ENCODE data around the gene ABCF3. TPM values are rescaled to one million over a fixed set of nuclear protein-coding genes. Genes with fewer than 3 reads are reported as not detected.

The ABCF3 gene
- total and polyA plus RNA-seq, 2 experiments from 2014 or later: 33.1 to 62.7 TPM

GRCh38 chr3:184211718-184212117 lies 25.7 kb downstream of the ABCF3 start:
- no peak for TF ChIP-seq EZH2 (IDR thresholded peaks at IDR 0.05; ENCODE audit: borderline replicate concordance)
- TF ChIP-seq EZH2phosphoT487 (IDR thresholded peaks at IDR 0.05; ENCODE audit: low read depth, severe bottlenecking, unreplicated experiment): no peak
- TF ChIP-seq CTCF (IDR thresholded peaks at IDR 0.05; ENCODE audit: poor library complexity): no peak
- Histone ChIP-seq H3K4me1 (ENCODE audit: insufficient read depth) (no peaks in the 10 kb centered on the region), H3K79me2 (no peaks in the 10 kb centered on the region), H3K36me3 (replicated peaks; ENCODE audit: insufficient read depth, low read depth) (no peaks in the 10 kb centered on the region), H2AFZ (no peak overlapping the region), H3K9me2 (replicated peaks; ENCODE audit: insufficient read depth) (no peaks in the 10 kb centered on the region), H3K27me3 (no peaks in the 10 kb centered on the region), H3K9me3 (ENCODE audit: low read depth) (no peaks in the 10 kb centered on the region), H3K27ac (no peak overlapping the region), H4K20me1 (ENCODE audit: insufficient read depth, poor library complexity, severe bottlenecking) (no peaks in the 10 kb centered on the region), H3K4me2 (no peak overlapping the region), H3K4me3 (no peak overlapping the region)
- WGBS (ENCODE audit: low lambda C conversion rate, missing lambda C conversion rate): 72% methylated on average over 5 of the region's 5 CpGs
- DNase-seq (ENCODE audit: low spot score): no peak

GRCh38 chr3:184218814-184219213 lies 32.8 kb downstream of the ABCF3 start:
- 60% methylated on average over 4 of the region's 4 CpGs for WGBS (ENCODE audit: low lambda C conversion rate, missing lambda C conversion rate)

GRCh38 chr3:184222521-184222920 lies 36.5 kb downstream of the ABCF3 start:
- H3K4me1 ChIP-seq (ENCODE audit: insufficient read depth): no peaks in the 10 kb centered on the region
- H3K79me2 ChIP-seq: no peaks in the 10 kb centered on the region
- no peaks in the 10 kb centered on the region for H3K9me2 ChIP-seq (replicated peaks; ENCODE audit: insufficient read depth)
- no peaks in the 10 kb centered on the region for H3K36me3 ChIP-seq (replicated peaks; ENCODE audit: insufficient read depth, low read depth)
- 75% methylated on average over 3 of the region's 3 CpGs for WGBS (ENCODE audit: low lambda C conversion rate, missing lambda C conversion rate)
- H3K27ac ChIP-seq: no peak overlapping the region
- no peak overlapping the region for H3K4me2 ChIP-seq
- no peak for DNase-seq (ENCODE audit: low spot score)
- H3K9me3 ChIP-seq (ENCODE audit: low read depth): no peaks in the 10 kb centered on the region
- no peak overlapping the region for H2AFZ ChIP-seq
- TF ChIP-seq EZH2 (IDR thresholded peaks at IDR 0.05; ENCODE audit: borderline replicate concordance): no peak
- no peak for TF ChIP-seq CTCF (IDR thresholded peaks at IDR 0.05; ENCODE audit: poor library complexity)
- TF ChIP-seq EZH2phosphoT487 (IDR thresholded peaks at IDR 0.05; ENCODE audit: low read depth, severe bottlenecking, unreplicated experiment): no peak
- H3K27me3 ChIP-seq: peaks cover 16% of the 10 kb centered on the region
- no peaks in the 10 kb centered on the region for H4K20me1 ChIP-seq (ENCODE audit: insufficient read depth, poor library complexity, severe bottlenecking)
- H3K4me3 ChIP-seq: no peak overlapping the region

More at GRCh38 chr3:184218814-184219213, 32.8 kb downstream of the ABCF3 start:
- H3K36me3 ChIP-seq (replicated peaks; ENCODE audit: insufficient read depth, low read depth): no peaks in the 10 kb centered on the region
- no peaks in the 10 kb centered on the region for H3K4me1 ChIP-seq (ENCODE audit: insufficient read depth)
- DNase-seq (ENCODE audit: low spot score): no peak
- no peaks in the 10 kb centered on the region for H4K20me1 ChIP-seq (ENCODE audit: insufficient read depth, poor library complexity, severe bottlenecking)
- H3K27me3 ChIP-seq: no peaks in the 10 kb centered on the region
- no peaks in the 10 kb centered on the region for H3K9me3 ChIP-seq (ENCODE audit: low read depth)
- no peak overlapping the region for H3K4me2 ChIP-seq
- no peak overlapping the region for H2AFZ ChIP-seq
- H3K9me2 ChIP-seq (replicated peaks; ENCODE audit: insufficient read depth): no peaks in the 10 kb centered on the region
- no peak overlapping the region for H3K27ac ChIP-seq
- no peaks in the 10 kb centered on the region for H3K79me2 ChIP-seq
- H3K4me3 ChIP-seq: no peak overlapping the region
- TF ChIP-seq EZH2phosphoT487 (IDR thresholded peaks at IDR 0.05; ENCODE audit: low read depth, severe bottlenecking, unreplicated experiment) (no peak), EZH2 (IDR thresholded peaks at IDR 0.05; ENCODE audit: borderline replicate concordance) (no peak), CTCF (IDR thresholded peaks at IDR 0.05; ENCODE audit: poor library complexity) (no peak)

- peaks cover 29% of the 10 kb centered on the region for H3K27me3 ChIP-seq
- 81% methylated on average over 3 of the region's 3 CpGs for WGBS (ENCODE audit: low lambda C conversion rate, missing lambda C conversion rate)
- no peaks in the 10 kb centered on the region for H3K79me2 ChIP-seq
Observed at GRCh38 chr3:184223946-184224345, 37.9 kb downstream of the ABCF3 start.

More at GRCh38 chr3:184223946-184224345, 37.9 kb downstream of the ABCF3 start:
- Histone ChIP-seq H3K4me1 (ENCODE audit: insufficient read depth) (no peaks in the 10 kb centered on the region), H3K9me2 (replicated peaks; ENCODE audit: insufficient read depth) (no peaks in the 10 kb centered on the region), H3K27ac (no peak overlapping the region), H3K9me3 (ENCODE audit: low read depth) (no peaks in the 10 kb centered on the region), H4K20me1 (ENCODE audit: insufficient read depth, poor library complexity, severe bottlenecking) (no peaks in the 10 kb centered on the region), H3K4me3 (no peak overlapping the region), H3K36me3 (replicated peaks; ENCODE audit: insufficient read depth, low read depth) (no peaks in the 10 kb centered on the region), H2AFZ (no peak overlapping the region), H3K4me2 (no peak overlapping the region)
- TF ChIP-seq EZH2 (IDR thresholded peaks at IDR 0.05; ENCODE audit: borderline replicate concordance) (no peak), CTCF (IDR thresholded peaks at IDR 0.05; ENCODE audit: poor library complexity) (no peak), EZH2phosphoT487 (IDR thresholded peaks at IDR 0.05; ENCODE audit: low read depth, severe bottlenecking, unreplicated experiment) (no peak)
- no peak for DNase-seq (ENCODE audit: low spot score)
